HepG2 (cell line): ENCODE measurements around the gene SIT1. TPM values are rescaled to one million over a fixed set of nuclear protein-coding genes. Genes with fewer than 3 reads are reported as not detected.

Experiments
- ATAC-seq: fragments of 200-7000 bp; cut with Tn5 transposase; 3 replicates; pipeline ENCODE4 v1.9.1; 2020; ENCODE audit warnings: mild to moderate bottlenecking, moderate library complexity
- BruUV-seq: library from RNA; stranded (reverse); fragments of 400-500 nt; replicated peaks from 2 replicates; lab custom pipeline; 2021; lab: Mats Ljungman, UMichigan
- CTCF ChIA-PET: fragments of 300-600 bp; formaldehyde crosslinking; extraction: SDS; loops from one replicate; lab custom pipeline; 2021; ENCODE audit warnings: low total read pairs, inconsistent platforms, low intra/inter-chr PET ratio; lab: Yijun Ruan, JAX
- POLR2A ChIA-PET: fragments of 350-600 bp; sonication (Branson Sonifier 250); formaldehyde crosslinking; loops from one replicate; lab custom pipeline; 2020; ENCODE audit warnings: antibody characterized with exemption, inconsistent platforms; lab: Yijun Ruan, JAX
- DNase-seq: peaks from one replicate; pipeline ENCODE4 v3.0.0-alpha.2; 2015; ENCODE audit warnings: low spot score
- FAIRE-seq: peaks from 3 replicates; lab custom pipeline; 2011; peaks lifted over from hg19 to GRCh38; lab: Jason Lieb, UNC
- H2AFZ ChIP-seq: one replicate; pipeline ENCODE4 v1.6.1; 2011; ENCODE audit warnings: low read length, inconsistent platforms
- H3K27ac ChIP-seq: fragments of 300-600 bp; 3 replicates; pipeline ENCODE4 v1.8.0; 2011; ENCODE audit warnings: mixed run types, mild to moderate bottlenecking, mixed read lengths, low read length, inconsistent platforms; ENCODE audit not compliant: insufficient read depth; ENCODE audit errors: extremely low read length
- H3K27me3 ChIP-seq, 2 experiments: fragments of 200-600 bp in 1 of 2; 2 replicates in 1 of 2; 3 replicates in 1 of 2; pipeline versions ENCODE4 v1.6.0 to v1.8.0; 2011; ENCODE audit warnings: low read length in 2 of 2, mild to moderate bottlenecking in 2 of 2, moderate library complexity in 2 of 2, inconsistent platforms in 1 of 2; ENCODE audit not compliant: insufficient read depth in 2 of 2, control insufficient read depth in 1 of 2
- H3K36me3 ChIP-seq, 2 experiments: fragments of 200-600 bp in 1 of 2; replicated peaks in 1 of 2; 2 replicates in 1 of 2; 3 replicates in 1 of 2; pipeline versions ENCODE4 v1.5.1 to v1.8.0; 2011; ENCODE audit warnings: low read length in 2 of 2, inconsistent platforms in 1 of 2; ENCODE audit not compliant: insufficient read depth in 2 of 2, control insufficient read depth in 1 of 2
- H3K4me1 ChIP-seq: 2 replicates; pipeline ENCODE4 v1.5.1; 2012; ENCODE audit warnings: low read length, inconsistent platforms; ENCODE audit not compliant: insufficient read depth
- H3K4me2 ChIP-seq: 2 replicates; pipeline ENCODE4 v1.6.0; 2011; ENCODE audit warnings: low read depth, low read length, inconsistent platforms
- H3K4me3 ChIP-seq, 3 experiments: fragments of 200-600 bp in 1 of 3; sonication (generic), shearing (Covaris generic) in 1 of 3; replicated peaks in 1 of 3; 2 replicates each; pipeline ENCODE4 v1.5.1; 2011 to 2016; ENCODE audit warnings: low read length in 3 of 3, inconsistent platforms in 2 of 3, low read depth in 2 of 3, mild to moderate bottlenecking in 2 of 3, control low read depth in 1 of 3, mixed read lengths in 1 of 3; ENCODE audit not compliant: insufficient read depth in 1 of 3
- H3K79me2 ChIP-seq: one replicate; pipeline ENCODE4 v1.6.1; 2011; ENCODE audit warnings: low read length, inconsistent platforms; ENCODE audit not compliant: insufficient read depth
- H3K9ac ChIP-seq: 2 replicates; pipeline ENCODE4 v1.6.0; 2011; ENCODE audit warnings: mild to moderate bottlenecking, low read depth, low read length, inconsistent platforms; ENCODE audit not compliant: insufficient read depth
- H3K9me3 ChIP-seq: 2 replicates; pipeline ENCODE4 v1.5.1; 2012; ENCODE audit warnings: mild to moderate bottlenecking, low read length
- H4K20me1 ChIP-seq: 2 replicates; pipeline ENCODE4 v1.6.0; 2011; ENCODE audit warnings: inconsistent platforms, mild to moderate bottlenecking, low read length, moderate library complexity; ENCODE audit not compliant: insufficient read depth
- AKAP8 ChIP-seq: sonication (generic); formaldehyde crosslinking; IDR thresholded peaks from 2 replicates; pipeline ENCODE4 v1.5.1; 2020; ENCODE audit warnings: mild to moderate bottlenecking, missing genetic modification reagents
- FOXO1 ChIP-seq: sonication (generic); formaldehyde crosslinking; IDR thresholded peaks from 2 replicates; pipeline ENCODE4 v1.4.0; 2020; ENCODE audit warnings: missing genetic modification reagents
- HBP1 ChIP-seq: IDR thresholded peaks from 2 replicates; pipeline ENCODE4 v1.6.1; 2016; ENCODE audit warnings: low read depth, control low read depth
- HINFP ChIP-seq: sonication (generic); formaldehyde crosslinking; IDR thresholded peaks from 2 replicates; pipeline ENCODE4 v1.4.0; 2020; ENCODE audit warnings: low read depth, mild to moderate bottlenecking, missing genetic modification reagents
- KMT2A ChIP-seq: sonication (generic); formaldehyde crosslinking; IDR thresholded peaks from 2 replicates; pipeline ENCODE4 v1.4.0; 2020; ENCODE audit warnings: missing genetic modification reagents
- NCOA5 ChIP-seq: sonication (generic); formaldehyde crosslinking; IDR thresholded peaks from 2 replicates; pipeline ENCODE4 v1.4.0; 2020; ENCODE audit warnings: missing genetic modification reagents
- PHF8 ChIP-seq: sonication (generic); formaldehyde crosslinking; IDR thresholded peaks from 2 replicates; pipeline ENCODE4 v1.5.0; 2020; ENCODE audit warnings: missing genetic modification reagents
- THAP8 ChIP-seq: sonication (generic); formaldehyde crosslinking; IDR thresholded peaks from 2 replicates; pipeline ENCODE4 v1.5.1; 2020; ENCODE audit warnings: missing genetic modification reagents, mild to moderate bottlenecking, borderline replicate concordance
- TIGD3 ChIP-seq: sonication (generic); formaldehyde crosslinking; IDR thresholded peaks from 2 replicates; pipeline ENCODE4 v1.5.1; 2020; ENCODE audit warnings: mild to moderate bottlenecking, missing genetic modification reagents, borderline replicate concordance
- ZFAT ChIP-seq: sonication (generic); formaldehyde crosslinking; conservative IDR thresholded peaks from 2 replicates; pipeline ENCODE4 v1.8.1; 2023; ENCODE audit warnings: missing genetic modification reagents, inconsistent platforms
- ZFP62 ChIP-seq: sonication (generic); formaldehyde crosslinking; IDR thresholded peaks from 2 replicates; pipeline ENCODE4 v1.4.0; 2020; ENCODE audit warnings: missing genetic modification reagents
- ZNF761 ChIP-seq: sonication (generic); formaldehyde crosslinking; conservative IDR thresholded peaks from 2 replicates; pipeline ENCODE4 v1.4.0; 2020; ENCODE audit warnings: mild to moderate bottlenecking, missing genetic modification reagents
- WGBS: methylation state at CpG from one replicate; pipeline ENCODE4 v1.1.6; 2017; ENCODE audit warnings: low lambda C conversion rate; 5-methylcytosine and 5-hydroxymethylcytosine counted together
- in situ Hi-C: cut with HindIII; loops from 2 replicates; pipeline ENCODE4 v1.10.0; 2017; ENCODE audit warnings: low pct_unique_long_range_greater_than_20kb; ENCODE audit not compliant: extremely low pct_ligation_motif_present
- intact Hi-C: fragments of 100-400 bp; cut with micrococcal nuclease; formaldehyde crosslinking; loops from one replicate; pipeline ENCODE4 v1.10.0; 2022; ENCODE audit not compliant: unreplicated experiment
- polyA plus RNA-seq, 8 experiments: library from polyadenylated mRNA; depleted of rRNA in 3 of 8; stranded (reverse) in 7 of 8; unstranded in 1 of 8; fragments of >200 nt; fragmentation: Illumina TruSeq in 4 of 8; extraction: Trizol in 4 of 8; gene quantifications; 2 replicates each; pipeline versions ENCODE4 v1.2.1 to v1.2.3, GENCODE V29; 2011 to 2016; ENCODE audit warnings: low read depth in 4 of 8, missing spikeins in 1 of 8, mixed read lengths in 1 of 8; ENCODE audit not compliant: insufficient read depth in 1 of 8
- total RNA-seq, 5 experiments: library from RNA; depleted of rRNA; stranded (reverse); fragments of >200 nt; fragmentation: Illumina TruSeq; extraction: Trizol; gene quantifications; 2 replicates each; pipeline ENCODE4 v1.2.3, GENCODE V29; 2016; ENCODE audit warnings: low read depth in 1 of 5
- TF ChIP-seq, protein P1 (sequence below): sonication (generic); formaldehyde crosslinking; IDR thresholded peaks from 2 replicates; pipeline ENCODE4 v1.4.0; 2020; ENCODE audit warnings: missing genetic modification reagents
- TF ChIP-seq, protein P2 (sequence below): sonication (generic); formaldehyde crosslinking; conservative IDR thresholded peaks from 2 replicates; pipeline ENCODE4 v1.4.0; 2020; ENCODE audit warnings: mild to moderate bottlenecking, missing genetic modification reagents, moderate library complexity

The SIT1 gene
- total and polyA plus RNA-seq, 2 of the 13 experiments (the other 11 are each of a cell fraction or from before 2014, with no cell fraction given) = 0.09 to 6.7 TPM

DNA sequence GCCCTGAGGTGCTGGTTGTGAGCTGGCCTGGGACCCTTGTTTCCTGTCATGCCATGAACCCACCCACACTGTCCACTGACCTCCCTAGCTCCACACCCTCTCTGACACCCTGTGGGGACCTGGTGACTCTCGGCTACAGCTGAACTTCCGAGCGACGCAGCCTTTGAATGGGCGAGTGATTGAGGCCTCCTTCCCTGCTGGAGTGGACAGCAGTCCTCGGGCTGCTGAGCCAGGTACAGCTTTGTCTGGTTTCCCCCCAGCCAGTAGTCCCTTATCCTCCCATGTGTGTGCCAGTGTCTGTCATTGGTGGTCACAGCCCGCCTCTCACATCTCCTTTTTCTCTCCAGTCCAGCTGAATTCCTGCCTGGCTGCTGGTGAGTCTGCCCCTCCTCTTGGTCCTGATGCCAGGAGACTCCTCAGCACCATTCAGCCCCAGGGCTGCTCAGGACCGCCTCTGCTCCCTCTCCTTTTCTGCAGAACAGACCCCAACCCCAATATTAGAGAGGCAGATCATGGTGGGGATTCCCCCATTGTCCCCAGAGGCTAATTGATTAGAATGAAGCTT lies 29.1 kb upstream of the SIT1 start:
- intact Hi-C loops = no loop called here
- FAIRE-seq (no peak), DNase-seq (no peak), ATAC-seq (no peak)
- Histone ChIP-seq H3K27ac (no peak overlapping the region), H3K9me3 (no peaks in the 10 kb centered on the region), H3K27me3 (no peaks in the 10 kb centered on the region), H4K20me1 (no peaks in the 10 kb centered on the region), H3K4me3 (no peak overlapping the region), H3K4me2 (no peak overlapping the region), H3K9ac (no peak overlapping the region), H3K79me2 (no peaks in the 10 kb centered on the region), H2AFZ (no peak overlapping the region), H3K4me1 (peaks cover 5% of the 10 kb centered on the region; the same call in 1 of the 2 replicates), H3K36me3 (no peaks in the 10 kb centered on the region)
- POLR2A ChIA-PET = interaction anchor here (0.8 to 1.4 kb wide), 4 partner anchors 10 to 21 kb away, joined by 3 read pairs; no protein-coding TSS in a partner anchor
- in situ Hi-C loops = no loop called here
- 89% methylated on average over 6 of the region's 8 CpGs for WGBS
- BruUV-seq = no TSS peak
- CTCF ChIA-PET = no interaction called here
- TF ChIP-seq, protein P1, sequence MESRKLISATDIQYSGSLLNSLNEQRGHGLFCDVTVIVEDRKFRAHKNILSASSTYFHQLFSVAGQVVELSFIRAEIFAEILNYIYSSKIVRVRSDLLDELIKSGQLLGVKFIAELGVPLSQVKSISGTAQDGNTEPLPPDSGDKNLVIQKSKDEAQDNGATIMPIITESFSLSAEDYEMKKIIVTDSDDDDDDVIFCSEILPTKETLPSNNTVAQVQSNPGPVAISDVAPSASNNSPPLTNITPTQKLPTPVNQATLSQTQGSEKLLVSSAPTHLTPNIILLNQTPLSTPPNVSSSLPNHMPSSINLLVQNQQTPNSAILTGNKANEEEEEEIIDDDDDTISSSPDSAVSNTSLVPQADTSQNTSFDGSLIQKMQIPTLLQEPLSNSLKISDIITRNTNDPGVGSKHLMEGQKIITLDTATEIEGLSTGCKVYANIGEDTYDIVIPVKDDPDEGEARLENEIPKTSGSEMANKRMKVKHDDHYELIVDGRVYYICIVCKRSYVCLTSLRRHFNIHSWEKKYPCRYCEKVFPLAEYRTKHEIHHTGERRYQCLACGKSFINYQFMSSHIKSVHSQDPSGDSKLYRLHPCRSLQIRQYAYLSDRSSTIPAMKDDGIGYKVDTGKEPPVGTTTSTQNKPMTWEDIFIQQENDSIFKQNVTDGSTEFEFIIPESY (CRISPR knock-in tag) = no peak
- TF ChIP-seq HINFP = no peak
- no peak for TF ChIP-seq THAP8 (CRISPR knock-in tag)
- TF ChIP-seq ZNF761 = no peak
- TF ChIP-seq FOXO1 (CRISPR knock-in tag) = no peak
- TF ChIP-seq AKAP8 (CRISPR knock-in tag) = no peak
- no peak for TF ChIP-seq PHF8 (CRISPR knock-in tag)
- no peak for TF ChIP-seq ZFAT (CRISPR knock-in tag)
- no peak for TF ChIP-seq HBP1 (CRISPR knock-in tag)
- no peak for TF ChIP-seq KMT2A (CRISPR knock-in tag)
- TF ChIP-seq, protein P2, sequence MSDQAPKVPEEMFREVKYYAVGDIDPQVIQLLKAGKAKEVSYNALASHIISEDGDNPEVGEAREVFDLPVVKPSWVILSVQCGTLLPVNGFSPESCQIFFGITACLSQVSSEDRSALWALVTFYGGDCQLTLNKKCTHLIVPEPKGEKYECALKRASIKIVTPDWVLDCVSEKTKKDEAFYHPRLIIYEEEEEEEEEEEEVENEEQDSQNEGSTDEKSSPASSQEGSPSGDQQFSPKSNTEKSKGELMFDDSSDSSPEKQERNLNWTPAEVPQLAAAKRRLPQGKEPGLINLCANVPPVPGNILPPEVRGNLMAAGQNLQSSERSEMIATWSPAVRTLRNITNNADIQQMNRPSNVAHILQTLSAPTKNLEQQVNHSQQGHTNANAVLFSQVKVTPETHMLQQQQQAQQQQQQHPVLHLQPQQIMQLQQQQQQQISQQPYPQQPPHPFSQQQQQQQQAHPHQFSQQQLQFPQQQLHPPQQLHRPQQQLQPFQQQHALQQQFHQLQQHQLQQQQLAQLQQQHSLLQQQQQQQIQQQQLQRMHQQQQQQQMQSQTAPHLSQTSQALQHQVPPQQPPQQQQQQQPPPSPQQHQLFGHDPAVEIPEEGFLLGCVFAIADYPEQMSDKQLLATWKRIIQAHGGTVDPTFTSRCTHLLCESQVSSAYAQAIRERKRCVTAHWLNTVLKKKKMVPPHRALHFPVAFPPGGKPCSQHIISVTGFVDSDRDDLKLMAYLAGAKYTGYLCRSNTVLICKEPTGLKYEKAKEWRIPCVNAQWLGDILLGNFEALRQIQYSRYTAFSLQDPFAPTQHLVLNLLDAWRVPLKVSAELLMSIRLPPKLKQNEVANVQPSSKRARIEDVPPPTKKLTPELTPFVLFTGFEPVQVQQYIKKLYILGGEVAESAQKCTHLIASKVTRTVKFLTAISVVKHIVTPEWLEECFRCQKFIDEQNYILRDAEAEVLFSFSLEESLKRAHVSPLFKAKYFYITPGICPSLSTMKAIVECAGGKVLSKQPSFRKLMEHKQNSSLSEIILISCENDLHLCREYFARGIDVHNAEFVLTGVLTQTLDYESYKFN (CRISPR knock-in tag) = no peak
- TF ChIP-seq NCOA5 = no peak
- TF ChIP-seq ZFP62 (CRISPR knock-in tag) = no peak
- no peak for TF ChIP-seq TIGD3
